H9 (cell line): ENCODE measurements around the gene AANAT. TPM values are rescaled to one million over a fixed set of nuclear protein-coding genes. Genes with fewer than 3 reads are reported as not detected.

Source experiments
- DNase-seq: peaks from one replicate; pipeline ENCODE4 v3.0.0-alpha.2; 2017
- H2AFZ ChIP-seq: one replicate; pipeline ENCODE4 v1.6.1; 2013; ENCODE audit warnings: mild to moderate bottlenecking, low read length, control low read depth, moderate library complexity
- H2AK5ac ChIP-seq: 2 replicates; pipeline ENCODE4 v1.6.1; 2013; ENCODE audit warnings: low read length, control low read depth, mixed read lengths; ENCODE audit not compliant: insufficient read length
- H2BK120ac ChIP-seq: one replicate; pipeline ENCODE4 v1.6.1; 2013; ENCODE audit warnings: low read depth, mild to moderate bottlenecking, low read length, control low read depth, inconsistent platforms; ENCODE audit not compliant: poor library complexity, severe bottlenecking
- H2BK12ac ChIP-seq: 2 replicates; pipeline ENCODE4 v1.6.1; 2013; ENCODE audit warnings: low read length, control low read depth, mixed read lengths, low read depth; ENCODE audit not compliant: insufficient read length
- H2BK15ac ChIP-seq: 2 replicates; pipeline ENCODE4 v1.6.1; 2013; ENCODE audit warnings: low read depth, low read length, control low read depth
- H2BK20ac ChIP-seq: one replicate; pipeline ENCODE4 v1.6.1; 2013; ENCODE audit warnings: low read depth, mild to moderate bottlenecking, low read length, control low read depth, inconsistent platforms; ENCODE audit not compliant: poor library complexity, severe bottlenecking
- H2BK5ac ChIP-seq: 2 replicates; pipeline ENCODE4 v1.6.1; 2013; ENCODE audit warnings: low read length, control low read depth, mixed read lengths; ENCODE audit not compliant: insufficient read length
- H3K14ac ChIP-seq: 2 replicates; pipeline ENCODE4 v1.6.1; 2013; ENCODE audit warnings: low read length, control low read depth; ENCODE audit not compliant: insufficient read depth
- H3K18ac ChIP-seq: 2 replicates; pipeline ENCODE4 v1.6.1; 2013; ENCODE audit warnings: low read depth, mild to moderate bottlenecking, mixed read lengths, low read length, control low read depth; ENCODE audit not compliant: insufficient read length
- H3K23ac ChIP-seq: 2 replicates; pipeline ENCODE4 v1.6.1; 2013; ENCODE audit warnings: low read length, control low read depth, mixed read lengths, low read depth; ENCODE audit not compliant: insufficient read length
- H3K23me2 ChIP-seq: 2 replicates; pipeline ENCODE4 v1.6.1; 2013; ENCODE audit warnings: low read depth, mild to moderate bottlenecking, mixed read lengths, low read length, control low read depth; ENCODE audit not compliant: insufficient read length, poor library complexity, severe bottlenecking
- H3K27ac ChIP-seq: 2 replicates; pipeline ENCODE4 v1.5.1; 2013; ENCODE audit warnings: low read length, control low read depth, mixed read lengths, low read depth; ENCODE audit not compliant: insufficient read length
- H3K27me3 ChIP-seq: 2 replicates; pipeline ENCODE4 v1.6.1; 2013; ENCODE audit warnings: low read length, control low read depth, inconsistent platforms; ENCODE audit not compliant: insufficient read depth
- H3K4ac ChIP-seq: 2 replicates; pipeline ENCODE4 v1.6.1; 2013; ENCODE audit warnings: low read depth, mild to moderate bottlenecking, control low read depth, inconsistent platforms, low read length, moderate library complexity
- H3K4me1 ChIP-seq: 2 replicates; pipeline ENCODE4 v1.6.1; 2013; ENCODE audit warnings: low read length, control low read depth, inconsistent platforms; ENCODE audit not compliant: insufficient read depth
- H3K4me2 ChIP-seq: 2 replicates; pipeline ENCODE4 v1.6.1; 2013; ENCODE audit warnings: low read length, control low read depth, mixed read lengths; ENCODE audit not compliant: insufficient read length, insufficient read depth
- H3K56ac ChIP-seq: 2 replicates; pipeline ENCODE4 v1.6.1; 2013; ENCODE audit warnings: low read depth, mild to moderate bottlenecking, mixed read lengths, low read length, control low read depth; ENCODE audit not compliant: insufficient read length
- H3K79me1 ChIP-seq: 2 replicates; pipeline ENCODE4 v1.6.1; 2013; ENCODE audit warnings: low read depth, mild to moderate bottlenecking, moderate library complexity, low read length, control low read depth, inconsistent platforms; ENCODE audit not compliant: insufficient read depth, poor library complexity, severe bottlenecking
- H3K79me2 ChIP-seq: 2 replicates; pipeline ENCODE4 v1.6.1; 2013; ENCODE audit warnings: low read length, control low read depth, inconsistent platforms; ENCODE audit not compliant: insufficient read depth
- H3K9ac ChIP-seq: 2 replicates; pipeline ENCODE4 v1.6.1; 2013; ENCODE audit warnings: low read length, control low read depth, mixed read lengths; ENCODE audit not compliant: insufficient read length; ENCODE audit errors: extremely low read depth
- H3K9me3 ChIP-seq: one replicate; pipeline ENCODE4 v1.6.1; 2013; ENCODE audit warnings: low read depth, low read length, inconsistent platforms; ENCODE audit not compliant: control insufficient read depth
- H3T11ph ChIP-seq: one replicate; pipeline ENCODE4 v1.6.1; 2013; ENCODE audit warnings: mild to moderate bottlenecking, low read length, control low read depth, inconsistent platforms
- H4K20me1 ChIP-seq: one replicate; pipeline ENCODE4 v1.6.1; 2013; ENCODE audit not compliant: control insufficient read depth, insufficient read length, insufficient read depth
- H4K5ac ChIP-seq: 2 replicates; pipeline ENCODE4 v1.6.1; 2013; ENCODE audit warnings: low read depth, mild to moderate bottlenecking, mixed read lengths, low read length, control low read depth; ENCODE audit not compliant: insufficient read length
- H4K8ac ChIP-seq: replicated peaks from 2 replicates; pipeline ENCODE4 v1.6.1; 2013; ENCODE audit warnings: low read length, control low read depth, mixed read lengths, low read depth; ENCODE audit not compliant: insufficient read length
- H4K91ac ChIP-seq: 2 replicates; pipeline ENCODE4 v1.6.1; 2013; ENCODE audit warnings: low read depth, mild to moderate bottlenecking, moderate library complexity, mixed read lengths, low read length, control low read depth; ENCODE audit not compliant: insufficient read length
- H3K27ac Mint-ChIP-seq, 3 experiments: 2 replicates in 2 of 3; 3 replicates in 1 of 3; pipeline ENCODE4 v1.8.0; 2020 to 2021; ENCODE audit warnings: mixed read lengths in 3 of 3, mild to moderate bottlenecking in 1 of 3, moderate library complexity in 1 of 3
- H3K27me3 Mint-ChIP-seq: 2 replicates; pipeline ENCODE4 v1.8.0; 2021; ENCODE audit warnings: low read depth, mild to moderate bottlenecking, moderate library complexity, mixed read lengths
- H3K36me3 Mint-ChIP-seq, 3 experiments: 2 replicates in 2 of 3; 3 replicates in 1 of 3; pipeline ENCODE4 v1.8.0; 2020 to 2021; ENCODE audit warnings: low read depth in 3 of 3, mixed read lengths in 3 of 3; ENCODE audit not compliant: insufficient read depth in 1 of 3
- H3K4me1 Mint-ChIP-seq, 2 experiments: 2 replicates each; pipeline ENCODE4 v1.8.0; 2020; ENCODE audit warnings: mixed read lengths in 2 of 2
- H3K4me3 Mint-ChIP-seq, 2 experiments: 2 replicates in 1 of 2; 3 replicates in 1 of 2; pipeline ENCODE4 v1.8.0; 2020 to 2021; ENCODE audit warnings: mild to moderate bottlenecking in 2 of 2, mixed read lengths in 2 of 2, moderate library complexity in 1 of 2
- H3K9me3 Mint-ChIP-seq, 2 experiments: 2 replicates in 1 of 2; 3 replicates in 1 of 2; pipeline ENCODE4 v1.8.0; 2020; ENCODE audit warnings: mild to moderate bottlenecking in 2 of 2, mixed read lengths in 2 of 2, moderate library complexity in 1 of 2
- WGBS: extraction: QIAGEN DNeasy Blood & Tissue Kit; methylation state at CpG from one replicate; pipeline ENCODE4 v1.1.7; 2013; ENCODE audit warnings: missing lambda C conversion rate, low lambda C conversion rate, mixed read lengths; ENCODE audit not compliant: insufficient read length; ENCODE audit errors: extremely low coverage; 5-methylcytosine and 5-hydroxymethylcytosine counted together
- total RNA-seq: library from RNA; stranded (reverse); gene quantifications from 2 replicates; pipeline ENCODE4 v1.2.1, GENCODE V29; 2021
- TF ChIP-seq, protein P1 (sequence below): fragments of 200-600 bp; sonication (generic); conservative IDR thresholded peaks from 3 replicates; pipeline ENCODE4 v1.8.0; 2021; ENCODE audit warnings: antibody characterized with exemption, mild to moderate bottlenecking

AANAT gene
- total RNA-seq, 1 experiment from 2014 or later = 0.55 TPM

DNA sequence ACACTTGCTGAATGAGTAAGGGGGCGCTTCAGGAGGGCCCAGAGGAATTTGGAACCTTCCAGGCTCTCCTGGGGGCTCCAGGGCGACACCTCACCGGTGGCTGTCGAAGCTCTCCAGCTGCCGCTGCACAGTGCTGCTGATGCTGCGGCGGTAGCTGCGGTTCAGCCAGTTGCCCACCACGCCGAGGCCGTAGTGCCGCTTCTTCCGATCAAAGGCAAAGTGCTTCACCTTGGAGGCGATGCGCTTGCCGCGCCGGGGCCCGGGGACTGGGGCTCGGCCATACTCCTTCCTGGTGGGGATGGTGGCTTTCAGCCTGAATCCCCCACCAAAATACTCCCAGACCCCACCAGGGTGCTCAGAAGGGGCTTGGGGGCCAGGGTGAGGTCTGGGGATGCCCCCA, 9.3 kb downstream of the AANAT start:
- Histone ChIP-seq H3K9me3 (no peaks in the 10 kb centered on the region), H3K4me2 (no peak overlapping the region), H3K79me1 (no peaks in the 10 kb centered on the region), H3K23me2 (no peaks in the 10 kb centered on the region), H3K27ac (no peak overlapping the region), H3K9ac (no peak overlapping the region), H3K4ac (no peak overlapping the region), H3K18ac (no peak overlapping the region), H3K23ac (no peak overlapping the region), H4K5ac (no peak overlapping the region), H3K56ac (no peak overlapping the region), H2BK120ac (no peak overlapping the region), H2AK5ac (no peak overlapping the region), H2BK15ac (no peak overlapping the region), H4K8ac (no peak overlapping the region), H3K4me1 (no peaks in the 10 kb centered on the region), H4K20me1 (no peaks in the 10 kb centered on the region), H3K27me3 (no peaks in the 10 kb centered on the region), H2BK5ac (no peak overlapping the region), H3T11ph (no peak overlapping the region), H3K79me2 (no peaks in the 10 kb centered on the region), H2BK20ac (no peak overlapping the region), H3K14ac (no peak overlapping the region), H2AFZ (no peak overlapping the region), H2BK12ac (no peak overlapping the region), H4K91ac (no peak overlapping the region)
- Mint-ChIP-seq H3K4me3 (no peak overlapping the region), H3K27me3 (no peaks in the 10 kb centered on the region), H3K27ac (no peak overlapping the region), H3K4me1 (no peaks in the 10 kb centered on the region), H3K9me3 (no peaks in the 10 kb centered on the region; a peak in 1 of 5 replicates), H3K36me3 (peaks cover under 1 to 18% (median 3%) of the 10 kb centered on the region in 3 experiments; a peak in 5 of 7 replicates)
- TF ChIP-seq, protein P1, sequence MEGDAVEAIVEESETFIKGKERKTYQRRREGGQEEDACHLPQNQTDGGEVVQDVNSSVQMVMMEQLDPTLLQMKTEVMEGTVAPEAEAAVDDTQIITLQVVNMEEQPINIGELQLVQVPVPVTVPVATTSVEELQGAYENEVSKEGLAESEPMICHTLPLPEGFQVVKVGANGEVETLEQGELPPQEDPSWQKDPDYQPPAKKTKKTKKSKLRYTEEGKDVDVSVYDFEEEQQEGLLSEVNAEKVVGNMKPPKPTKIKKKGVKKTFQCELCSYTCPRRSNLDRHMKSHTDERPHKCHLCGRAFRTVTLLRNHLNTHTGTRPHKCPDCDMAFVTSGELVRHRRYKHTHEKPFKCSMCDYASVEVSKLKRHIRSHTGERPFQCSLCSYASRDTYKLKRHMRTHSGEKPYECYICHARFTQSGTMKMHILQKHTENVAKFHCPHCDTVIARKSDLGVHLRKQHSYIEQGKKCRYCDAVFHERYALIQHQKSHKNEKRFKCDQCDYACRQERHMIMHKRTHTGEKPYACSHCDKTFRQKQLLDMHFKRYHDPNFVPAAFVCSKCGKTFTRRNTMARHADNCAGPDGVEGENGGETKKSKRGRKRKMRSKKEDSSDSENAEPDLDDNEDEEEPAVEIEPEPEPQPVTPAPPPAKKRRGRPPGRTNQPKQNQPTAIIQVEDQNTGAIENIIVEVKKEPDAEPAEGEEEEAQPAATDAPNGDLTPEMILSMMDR = no peak
- WGBS = no CpG with 5 or more reads among the region's 20 CpGs
- DNase-seq = no peak
